Measurements from ENCODE around the gene ASCC1.
A peak's percentile ranks its signal among the peaks of the same experiment; 100 is the strongest.
"Not testable (repeated sequence)": the region's sequence is repeated elsewhere in the genome, so short reads cannot be mapped to it uniquely, and the experiment has no call there.

Gene ASCC1

DNA sequence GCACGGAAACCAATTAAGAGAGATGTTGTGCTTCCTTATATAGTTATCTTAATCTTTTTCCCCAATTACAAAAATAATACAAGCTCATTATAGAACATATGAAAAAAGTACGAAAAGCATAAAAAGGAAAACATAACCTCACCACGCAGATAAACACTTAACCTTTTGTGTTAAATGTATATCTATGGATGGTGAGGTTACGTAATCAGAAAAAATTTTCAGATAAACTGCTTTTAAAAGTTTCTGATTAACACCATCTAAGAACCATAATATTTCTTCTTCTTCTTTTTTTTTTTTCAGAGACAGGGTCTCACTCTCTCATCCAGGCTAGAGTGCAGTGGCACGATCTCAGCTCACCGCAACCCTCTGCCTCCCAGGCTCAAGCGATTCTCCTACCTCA, 78.5 kb downstream of the ASCC1 start:
- TF ChIP-seq SPI1 (IDR thresholded peaks at IDR 0.05; ENCODE audit: low read depth, low read length) (no peak), PAX5 (IDR thresholded peaks at IDR 0.05; ENCODE audit: insufficient read depth, low read length, severe bottlenecking) (no peak), TAF1 (IDR thresholded peaks at IDR 0.05; ENCODE audit: low read depth, low read length) (no peak)
- DNase-seq (ENCODE audit: insufficient read length, low spot score): no peak
- FAIRE-seq: no peak

DNA sequence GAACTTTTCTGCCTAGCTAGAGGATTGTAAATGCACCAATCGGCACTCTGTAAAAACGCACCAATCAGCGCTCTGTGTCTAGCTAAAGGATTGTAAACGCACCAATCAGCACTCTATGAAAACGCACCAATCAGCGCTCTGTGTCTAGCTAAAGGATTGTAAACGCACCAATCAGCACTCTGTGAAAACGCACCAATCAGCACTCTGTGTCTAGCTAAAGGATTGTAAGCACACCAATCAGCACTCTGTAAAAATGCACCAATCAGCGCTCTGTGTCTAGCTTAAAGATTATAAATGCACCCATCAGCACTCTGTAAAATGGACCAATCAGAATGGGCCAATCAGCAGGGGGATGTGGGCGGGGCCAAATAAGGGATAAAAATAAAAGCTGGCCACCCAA, 79.9 kb downstream of the ASCC1 start:
- not testable (repeated sequence) for FAIRE-seq; DNase-seq (ENCODE audit: insufficient read length, low spot score)

DNA sequence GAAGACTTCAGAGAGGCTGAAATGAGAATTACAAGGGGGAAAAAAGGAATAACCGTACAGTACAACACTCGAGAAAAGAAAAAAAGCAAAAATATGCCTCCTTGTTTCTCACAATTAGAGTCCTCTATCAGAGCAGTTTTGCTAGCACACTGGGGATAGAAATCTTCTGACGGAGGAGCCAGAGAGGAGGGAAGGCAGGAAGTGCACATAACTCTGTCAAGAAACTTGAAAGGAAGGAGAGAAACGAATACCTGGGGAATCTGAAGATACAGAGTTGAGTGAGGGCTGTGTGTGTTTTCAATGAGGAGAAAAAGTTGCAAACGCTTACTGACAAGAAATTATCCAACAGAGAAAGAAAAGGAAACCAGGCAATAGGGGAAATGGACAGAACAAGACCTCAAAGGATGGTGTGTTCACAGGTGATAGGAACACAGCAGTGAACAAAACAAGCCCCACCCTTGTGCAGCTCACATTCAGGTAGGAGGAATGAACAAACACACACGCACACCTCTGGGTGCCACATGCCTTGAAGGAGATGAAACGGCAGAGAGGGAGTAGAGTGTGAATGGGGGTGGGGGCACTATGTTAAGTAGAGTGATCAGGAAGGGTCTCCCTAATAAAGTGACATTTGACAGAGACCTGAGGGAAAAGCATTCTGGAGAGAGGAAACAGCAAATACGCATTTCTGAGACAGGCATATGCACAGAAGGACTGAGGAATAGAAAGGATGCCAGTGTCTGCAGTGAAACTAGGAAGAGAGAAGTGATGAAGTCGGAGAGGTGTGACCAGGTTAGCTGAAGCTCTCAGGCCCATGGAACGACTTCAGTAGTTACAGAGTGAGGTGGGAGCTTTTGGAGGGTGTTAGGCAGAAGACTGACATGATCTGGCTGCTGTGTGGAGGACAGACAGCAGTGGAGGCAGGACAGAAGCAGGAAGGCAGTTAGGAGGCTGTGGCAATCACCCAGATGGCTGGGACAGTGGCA, 81.0 kb downstream of the ASCC1 start:
- DNase-seq (ENCODE audit: insufficient read length, low spot score): no peak
- FAIRE-seq: peak; percentile 68
- TF ChIP-seq POLR2A (IDR thresholded peaks at IDR 0.05; ENCODE audit: low read depth, low read length): no peak
- TF ChIP-seq SPI1 (IDR thresholded peaks at IDR 0.05; ENCODE audit: low read depth, low read length): peak; percentile 69

GRCh38 chr10:72133517-72133916, 82.6 kb downstream of the ASCC1 start:
- DNase-seq (ENCODE audit: insufficient read length, low spot score) (no peak), FAIRE-seq (peak; percentile 78)
- TF ChIP-seq POLR2AphosphoS5 (IDR thresholded peaks at IDR 0.05; ENCODE audit: low read depth, low read length) (no peak), SPI1 (IDR thresholded peaks at IDR 0.05; ENCODE audit: low read depth, low read length) (peak; percentile 94)

DNA sequence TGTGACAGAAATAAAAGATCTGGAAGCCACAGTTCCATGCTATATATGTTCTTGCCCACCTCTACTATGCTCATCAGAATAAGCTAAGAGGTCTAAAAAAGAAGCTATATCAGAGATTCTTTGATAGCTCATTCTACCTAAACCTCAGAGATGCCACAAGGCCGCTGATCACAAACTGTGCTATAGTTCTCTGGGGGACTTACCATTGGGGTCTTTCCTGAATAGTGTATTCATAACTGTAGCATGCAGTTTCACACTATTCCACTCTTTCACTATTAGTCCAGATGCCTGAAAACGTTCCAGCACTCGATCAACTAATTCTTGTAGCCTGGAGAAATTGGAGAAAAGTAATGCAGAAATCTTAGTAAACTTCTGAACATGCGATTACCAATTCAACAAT, 83.2 kb downstream of the ASCC1 start:
- FAIRE-seq: peak; percentile 41
- TF ChIP-seq SPI1 (IDR thresholded peaks at IDR 0.05; ENCODE audit: low read depth, low read length) (no peak), PAX5 (IDR thresholded peaks at IDR 0.05; ENCODE audit: insufficient read depth, low read length, severe bottlenecking) (no peak), POU2F2 (IDR thresholded peaks at IDR 0.05; ENCODE audit: low read depth, low read length) (no peak), POLR2A (IDR thresholded peaks at IDR 0.05; ENCODE audit: low read depth, low read length) (no peak), POLR2AphosphoS5 (IDR thresholded peaks at IDR 0.05; ENCODE audit: low read depth, low read length) (no peak), TAF1 (IDR thresholded peaks at IDR 0.05; ENCODE audit: low read depth, low read length) (no peak)

GRCh38 chr10:72127571-72127970, 88.5 kb downstream of the ASCC1 start:
- no peak for TF ChIP-seq TAF1 (IDR thresholded peaks at IDR 0.05; ENCODE audit: low read depth, low read length)
- no peak for TF ChIP-seq PAX5 (IDR thresholded peaks at IDR 0.05; ENCODE audit: insufficient read depth, low read length, severe bottlenecking)
- TF ChIP-seq POLR2AphosphoS5 (IDR thresholded peaks at IDR 0.05; ENCODE audit: low read depth, low read length): no peak
- TF ChIP-seq POLR2A (IDR thresholded peaks at IDR 0.05; ENCODE audit: low read depth, low read length): no peak
- TF ChIP-seq POU2F2 (IDR thresholded peaks at IDR 0.05; ENCODE audit: low read depth, low read length): no peak
- no peak for TF ChIP-seq SPI1 (IDR thresholded peaks at IDR 0.05; ENCODE audit: low read depth, low read length)
- DNase-seq (ENCODE audit: insufficient read length, low spot score): no peak
- FAIRE-seq: no peak

More for the DNA sequence above, 83.2 kb downstream of the ASCC1 start:
- DNase-seq (ENCODE audit: insufficient read length, low spot score): no peak

DNA sequence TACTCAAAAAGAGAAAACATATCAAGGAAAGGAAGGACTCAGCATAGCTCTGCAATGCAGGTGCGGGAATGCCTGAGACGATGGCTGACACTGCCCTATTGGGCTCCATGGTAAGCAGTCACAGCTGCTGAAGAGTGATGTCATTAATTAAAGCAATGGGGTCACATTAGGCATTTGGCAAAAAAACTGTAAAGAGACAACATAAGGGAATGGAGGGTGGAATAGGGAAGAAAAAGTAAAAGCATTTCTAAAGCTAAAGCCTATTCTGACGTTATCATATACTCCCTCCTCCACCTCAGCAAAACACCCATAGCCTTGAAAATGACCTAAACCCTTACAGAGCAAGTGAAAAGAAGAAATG, 89.2 kb downstream of the ASCC1 start:
- FAIRE-seq (peak; percentile 35), DNase-seq (ENCODE audit: insufficient read length, low spot score) (no peak)
- TF ChIP-seq PAX5 (IDR thresholded peaks at IDR 0.05; ENCODE audit: insufficient read depth, low read length, severe bottlenecking) (no peak), SPI1 (IDR thresholded peaks at IDR 0.05; ENCODE audit: low read depth, low read length) (peak; percentile 39; the same call in 1 of the 2 replicates)

GRCh38 chr10:72126184-72126871, 89.7 kb downstream of the ASCC1 start:
- no peak for FAIRE-seq
- TF ChIP-seq SPI1 (IDR thresholded peaks at IDR 0.05; ENCODE audit: low read depth, low read length) (no peak), PAX5 (IDR thresholded peaks at IDR 0.05; ENCODE audit: insufficient read depth, low read length, severe bottlenecking) (no peak), TAF1 (IDR thresholded peaks at IDR 0.05; ENCODE audit: low read depth, low read length) (no peak), POU2F2 (IDR thresholded peaks at IDR 0.05; ENCODE audit: low read depth, low read length) (no peak), POLR2AphosphoS5 (IDR thresholded peaks at IDR 0.05; ENCODE audit: low read depth, low read length) (no peak), POLR2A (IDR thresholded peaks at IDR 0.05; ENCODE audit: low read depth, low read length) (no peak)

GRCh38 chr10:72124989-72125388, 91.1 kb downstream of the ASCC1 start:
- no peak for DNase-seq (ENCODE audit: insufficient read length, low spot score)
- no peak for TF ChIP-seq SPI1 (IDR thresholded peaks at IDR 0.05; ENCODE audit: low read depth, low read length)
- TF ChIP-seq POLR2A (IDR thresholded peaks at IDR 0.05; ENCODE audit: low read depth, low read length): no peak
- TF ChIP-seq POU2F2 (IDR thresholded peaks at IDR 0.05; ENCODE audit: low read depth, low read length): no peak
- no peak for TF ChIP-seq POLR2AphosphoS5 (IDR thresholded peaks at IDR 0.05; ENCODE audit: low read depth, low read length)
- no peak for TF ChIP-seq TAF1 (IDR thresholded peaks at IDR 0.05; ENCODE audit: low read depth, low read length)
- no peak for TF ChIP-seq PAX5 (IDR thresholded peaks at IDR 0.05; ENCODE audit: insufficient read depth, low read length, severe bottlenecking)
- peak; percentile 16 for FAIRE-seq

More at GRCh38 chr10:72126184-72126871, 89.7 kb downstream of the ASCC1 start:
- no peak for DNase-seq (ENCODE audit: insufficient read length, low spot score)

GRCh38 chr10:72124381-72124780, 91.7 kb downstream of the ASCC1 start:
- FAIRE-seq (no peak), DNase-seq (ENCODE audit: insufficient read length, low spot score) (no peak)
- no peak for TF ChIP-seq SPI1 (IDR thresholded peaks at IDR 0.05; ENCODE audit: low read depth, low read length)
- no peak for TF ChIP-seq TAF1 (IDR thresholded peaks at IDR 0.05; ENCODE audit: low read depth, low read length)
- TF ChIP-seq PAX5 (IDR thresholded peaks at IDR 0.05; ENCODE audit: insufficient read depth, low read length, severe bottlenecking): no peak
- no peak for TF ChIP-seq POLR2AphosphoS5 (IDR thresholded peaks at IDR 0.05; ENCODE audit: low read depth, low read length)
- TF ChIP-seq POLR2A (IDR thresholded peaks at IDR 0.05; ENCODE audit: low read depth, low read length): no peak

Measured in GM12891 (cell line).